ENCODE results near the gene TPRX2.
A peak's percentile ranks its signal among the peaks of the same experiment; 100 is the strongest.
"Not testable (repeated sequence)": the region's sequence is repeated elsewhere in the genome, so short reads cannot be mapped to it uniquely, and the experiment has no call there.

The TPRX2 gene

DNA sequence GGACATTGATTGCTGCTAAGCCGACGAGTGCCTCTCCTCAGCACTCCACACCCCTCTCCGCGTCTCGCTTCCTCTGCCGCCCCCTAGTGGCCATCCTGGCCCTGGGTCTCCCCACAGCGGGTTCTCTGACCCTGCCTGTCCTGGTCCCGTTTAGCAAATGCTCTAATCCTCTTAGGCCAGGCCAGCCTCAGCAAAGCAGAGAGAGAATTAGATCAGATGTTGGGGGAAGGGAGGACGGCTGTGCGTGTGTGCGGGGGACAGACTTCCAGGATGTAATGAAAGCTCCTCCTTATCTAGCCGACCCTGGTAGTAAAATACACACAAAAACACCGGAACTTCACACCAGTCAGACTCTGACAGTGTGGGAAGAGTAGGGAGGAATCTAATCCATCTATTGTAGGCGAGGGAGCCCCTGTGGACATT, 4.5 kb downstream of the TPRX2 start:
- DNase-seq, result peak; percentile 95

DNA sequence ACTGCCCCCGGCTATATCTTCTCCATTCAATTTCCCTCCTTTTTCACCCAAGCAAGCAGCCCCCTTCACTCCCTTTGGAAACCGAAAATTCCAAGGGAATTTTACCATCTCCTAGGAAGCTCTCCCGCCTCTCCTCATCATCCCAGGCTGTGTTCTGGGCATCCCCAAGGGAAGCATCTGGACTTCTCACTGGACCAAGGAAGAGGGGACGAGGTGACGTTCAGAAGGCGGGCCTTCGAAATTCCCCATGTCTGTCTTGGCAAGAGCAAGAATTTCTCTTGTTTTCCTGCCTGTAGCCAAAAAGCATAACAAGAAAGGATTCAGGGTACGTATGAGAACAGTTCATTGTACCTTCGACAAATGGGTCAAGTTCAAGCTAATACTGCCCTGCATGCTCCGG, 6.1 kb downstream of the TPRX2 start:
- no peak for DNase-seq

DNA sequence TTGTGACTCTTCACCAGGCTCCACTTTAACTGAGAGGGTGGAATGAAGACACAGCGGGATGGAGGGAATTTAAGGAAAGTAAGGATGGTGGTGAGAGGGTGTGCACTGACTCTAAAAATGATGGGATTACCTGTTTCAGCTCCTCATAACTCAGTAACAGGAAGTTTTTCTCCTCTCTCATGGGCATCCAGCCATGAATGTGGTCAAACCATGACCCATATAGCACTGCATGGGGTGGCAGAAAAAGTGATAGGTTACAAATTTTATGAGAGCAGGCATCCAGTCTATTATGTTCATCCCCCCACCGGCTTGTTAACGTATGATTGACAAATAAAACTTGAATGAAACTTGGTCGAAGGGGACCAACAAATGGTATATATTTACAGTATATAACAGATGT, 19.9 kb downstream of the TPRX2 start:
- no peak for DNase-seq

DNA sequence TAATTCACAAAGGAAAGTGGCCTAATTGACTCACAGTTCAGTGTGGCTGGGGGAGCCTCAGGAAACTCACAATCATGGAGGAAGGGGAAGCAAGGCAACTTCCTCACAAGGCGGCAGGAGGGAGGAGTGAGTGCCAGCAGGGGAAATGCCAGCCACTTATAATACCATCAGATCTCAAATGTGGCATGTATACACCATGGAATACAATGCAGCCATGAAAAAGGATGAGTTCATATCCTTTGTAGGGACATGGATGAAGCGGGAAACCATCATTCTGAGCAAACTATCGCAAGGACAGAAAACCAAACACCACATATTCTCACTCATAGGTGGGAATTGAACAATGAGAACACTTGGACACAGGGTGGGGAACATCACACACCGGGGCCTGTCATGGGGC, 20.4 kb downstream of the TPRX2 start:
- not testable (repeated sequence) for DNase-seq

DNA sequence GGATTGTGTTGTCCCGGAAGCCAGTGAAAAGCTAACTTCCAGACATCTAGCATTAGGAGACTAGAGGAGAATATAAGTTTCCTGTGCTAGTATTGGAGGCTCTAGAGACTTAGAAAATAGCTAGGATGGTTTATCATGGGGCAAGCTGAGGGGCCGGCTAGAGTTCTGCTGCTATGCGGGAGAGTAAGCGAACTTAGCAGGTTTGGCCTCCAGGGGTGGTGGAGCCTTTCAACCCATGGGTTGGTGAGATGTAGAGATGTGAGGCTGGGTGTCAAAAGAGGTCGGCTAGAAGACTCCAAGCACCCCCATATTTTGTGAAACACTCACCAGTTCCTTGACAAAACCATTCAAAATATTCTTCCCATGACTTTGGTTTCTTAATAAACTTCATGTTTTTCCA, 22.7 kb downstream of the TPRX2 start:
- DNase-seq, result no peak

DNA sequence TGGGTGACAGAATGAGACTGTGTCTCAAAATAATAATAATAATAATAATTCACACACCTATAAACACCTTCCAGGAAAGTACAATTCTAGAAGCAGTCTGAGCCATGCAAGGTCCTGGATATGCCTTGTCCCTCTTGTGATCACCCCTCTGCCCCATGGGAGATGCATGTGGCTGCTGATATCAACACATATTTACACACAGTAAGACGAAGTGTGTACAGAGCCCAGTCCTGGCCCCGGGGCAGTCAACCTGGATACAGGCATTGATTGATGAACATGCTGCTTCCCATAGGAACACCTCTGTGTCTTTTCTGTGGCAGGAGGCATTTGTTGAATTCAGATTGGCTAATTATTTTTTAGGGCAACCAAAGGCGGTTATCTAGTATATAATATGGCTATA, 23.9 kb downstream of the TPRX2 start:
- no peak for DNase-seq

DNA sequence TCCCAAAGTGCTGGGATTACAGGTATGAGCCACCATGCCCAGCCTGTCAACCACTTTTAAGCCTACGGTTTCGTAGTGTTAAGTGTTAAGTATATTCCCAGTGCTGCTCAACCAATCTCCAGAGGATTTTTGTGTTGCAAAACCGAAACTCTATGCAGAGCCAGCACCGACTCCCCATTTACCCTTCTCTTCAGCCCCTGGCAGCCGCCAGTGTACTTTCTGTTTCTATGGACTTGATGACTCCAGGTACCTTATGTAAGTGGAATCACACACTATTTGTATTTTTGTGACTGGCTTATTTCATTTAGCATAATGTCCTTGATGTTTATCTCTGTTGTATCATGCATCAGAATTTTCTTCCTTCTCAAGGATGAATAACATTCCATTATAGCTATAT, 26.0 kb downstream of the TPRX2 start:
- DNase-seq, result no peak

DNA sequence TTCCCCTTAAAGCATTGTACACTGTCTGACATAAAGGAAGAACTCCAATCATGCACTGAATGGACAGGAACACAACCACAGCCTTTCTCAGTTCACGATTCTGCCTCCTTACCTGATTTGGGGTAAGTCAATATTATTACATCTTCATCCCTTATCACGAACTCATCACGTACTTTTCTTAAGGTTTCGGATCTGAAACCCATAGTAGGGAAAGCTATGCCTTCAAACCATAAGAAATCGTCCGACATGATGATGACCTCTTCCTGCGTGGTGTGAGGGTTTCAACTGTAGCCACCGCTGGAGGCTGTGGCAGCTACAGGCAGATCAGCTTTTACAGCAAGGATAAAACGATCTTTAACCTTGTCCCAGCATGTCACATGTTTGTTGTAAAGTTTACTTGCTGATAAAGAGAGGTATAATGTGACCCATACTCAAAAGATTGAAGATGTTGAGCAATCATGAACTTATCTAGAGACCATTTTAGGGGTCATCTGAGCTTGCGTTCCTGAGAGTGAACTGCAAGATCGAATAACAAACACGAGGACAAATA, 27.1 kb downstream of the TPRX2 start, which contains the start of gene SULT2A1:
Gene SULT2A1 (minus strand): TSS at position 306 of the 550 bp plus-strand sequence. CDS start 58 bp downstream, at position 248.
- no peak for DNase-seq

DNA sequence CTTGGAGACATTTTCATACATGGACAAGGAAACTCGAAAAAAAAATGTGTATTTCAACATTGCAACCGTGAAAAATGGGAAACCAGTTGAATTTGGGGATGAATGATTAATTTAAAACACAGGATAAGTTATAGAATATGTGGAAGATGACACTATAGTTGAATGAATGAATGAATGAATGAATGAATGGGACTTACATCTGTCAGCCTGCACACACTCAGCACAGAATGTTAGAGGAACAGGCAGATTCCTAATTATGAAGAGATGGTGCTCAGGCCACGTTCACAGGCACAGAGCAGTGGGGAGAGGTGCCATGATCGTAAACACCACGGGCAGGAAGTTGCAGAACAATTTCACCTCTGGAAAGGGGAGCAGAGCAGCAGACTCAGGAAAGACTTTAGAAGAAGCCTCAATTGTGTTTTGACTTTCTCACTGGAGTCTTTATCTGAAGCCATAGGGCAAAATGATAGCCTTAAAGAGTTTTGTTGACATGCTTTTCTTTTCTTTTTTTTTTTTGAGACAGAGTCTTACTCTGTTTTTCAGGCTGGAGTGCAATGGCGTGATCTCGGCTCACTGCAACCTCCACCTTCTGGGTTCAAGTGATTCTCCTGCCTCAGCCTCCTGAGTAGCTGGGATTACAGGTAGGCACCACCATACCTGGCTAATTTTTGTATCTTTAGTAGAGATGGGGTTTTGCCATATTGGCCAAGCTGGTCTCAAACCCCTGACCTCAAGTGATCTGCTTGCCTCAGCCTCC, 32.0 kb downstream of the TPRX2 start:
- DNase-seq, result no peak

DNA sequence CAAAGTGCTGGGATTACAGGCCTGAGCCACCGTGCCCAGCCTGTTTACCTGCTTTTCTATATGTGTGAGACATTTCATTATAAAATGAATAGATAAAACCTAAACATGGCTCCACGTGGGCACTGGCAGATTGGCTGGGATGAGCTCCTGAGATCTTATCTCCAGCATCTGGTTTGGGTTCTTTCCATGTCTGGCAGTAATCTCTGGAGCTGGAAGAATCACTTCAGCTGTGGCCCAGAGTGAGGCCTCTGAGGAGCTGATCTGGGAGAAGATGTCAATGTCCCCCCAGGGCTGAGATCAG, 32.5 kb downstream of the TPRX2 start:
- DNase-seq, result peak; percentile 92

DNA sequence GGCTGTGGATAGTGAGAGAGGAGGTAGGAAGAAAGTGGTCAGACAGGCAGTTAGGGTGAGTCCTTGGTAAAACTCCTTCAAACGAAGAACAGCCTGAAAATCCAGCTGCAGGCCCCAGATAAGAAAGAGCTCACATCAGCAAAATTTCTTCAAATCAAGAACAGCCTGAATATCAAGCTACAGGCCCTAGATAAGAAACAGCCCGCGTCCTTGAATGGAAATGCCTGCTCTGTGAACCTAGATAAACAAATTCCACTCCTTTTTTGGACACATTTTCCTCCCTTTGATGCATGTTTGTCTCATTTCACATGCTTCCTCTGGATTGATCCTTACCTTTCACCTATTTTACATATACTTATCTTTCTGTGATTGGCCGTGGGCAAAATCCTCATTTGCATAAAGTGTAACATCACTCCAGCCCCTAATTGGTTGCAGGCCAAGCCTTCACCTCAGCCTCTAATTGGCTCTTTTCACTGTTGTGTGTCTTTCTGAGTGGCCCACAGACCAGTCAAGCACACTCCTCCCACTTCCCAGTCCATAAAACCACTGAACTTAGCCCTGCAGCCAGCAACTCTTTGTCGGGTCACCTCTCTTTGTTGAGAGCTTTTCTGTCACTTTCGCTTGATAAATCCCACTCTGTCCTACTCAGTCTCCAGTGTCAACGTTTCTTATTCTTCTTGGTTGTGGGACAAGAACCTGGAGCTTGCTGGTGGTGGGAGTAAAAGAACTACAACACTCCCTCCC, 33.1 kb downstream of the TPRX2 start:
- peak; percentile 91 for DNase-seq

DNA sequence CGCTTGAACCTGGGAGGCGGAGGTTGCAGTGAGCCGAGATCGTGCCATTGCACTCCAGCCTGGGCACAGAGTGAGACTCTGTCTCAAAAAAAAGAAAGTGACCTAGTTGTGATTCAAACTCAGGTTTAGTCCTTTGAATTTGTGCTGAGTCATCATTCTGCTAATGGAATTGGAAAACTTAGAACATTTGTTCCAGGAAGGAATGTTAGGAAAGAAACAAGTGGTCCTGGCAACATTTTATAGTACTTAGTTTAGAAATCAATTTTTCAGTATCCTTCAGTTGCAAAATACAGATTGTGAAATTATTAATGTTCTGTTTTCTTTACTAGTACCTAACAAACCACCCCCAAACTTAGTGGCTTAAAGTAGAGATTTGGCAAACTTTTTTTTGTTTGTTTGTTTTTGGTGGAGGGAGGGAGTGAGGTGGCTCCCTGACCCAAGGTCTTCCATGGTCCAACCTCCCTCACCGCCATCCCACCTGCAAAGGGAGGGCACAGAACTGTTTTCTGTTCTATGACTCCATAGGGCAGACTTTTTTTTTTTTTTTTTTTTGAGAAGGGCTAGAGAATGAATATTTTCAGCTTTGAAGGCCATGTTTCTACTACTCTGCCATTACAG, 36.2 kb downstream of the TPRX2 start:
- DNase-seq, result no peak

DNA sequence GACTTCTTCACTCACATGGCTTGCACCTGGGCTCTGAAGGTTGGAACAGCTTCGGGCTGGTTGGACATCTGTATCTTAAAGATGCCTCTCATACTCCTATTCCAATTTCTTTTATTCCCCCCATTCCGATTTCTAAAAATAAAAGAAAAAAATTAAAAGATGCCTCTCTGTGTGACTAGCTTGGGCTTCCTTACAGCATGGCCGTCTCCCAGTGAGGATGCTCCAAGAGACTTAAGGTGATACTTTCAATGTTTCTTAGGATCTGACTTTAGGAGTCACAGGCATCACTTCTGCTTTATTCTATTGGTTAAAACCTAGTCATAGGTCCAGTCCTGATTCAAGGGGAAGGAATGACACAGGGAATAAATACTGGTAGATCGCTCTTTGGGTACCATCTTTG, 37.0 kb downstream of the TPRX2 start:
- no peak for DNase-seq

DNA sequence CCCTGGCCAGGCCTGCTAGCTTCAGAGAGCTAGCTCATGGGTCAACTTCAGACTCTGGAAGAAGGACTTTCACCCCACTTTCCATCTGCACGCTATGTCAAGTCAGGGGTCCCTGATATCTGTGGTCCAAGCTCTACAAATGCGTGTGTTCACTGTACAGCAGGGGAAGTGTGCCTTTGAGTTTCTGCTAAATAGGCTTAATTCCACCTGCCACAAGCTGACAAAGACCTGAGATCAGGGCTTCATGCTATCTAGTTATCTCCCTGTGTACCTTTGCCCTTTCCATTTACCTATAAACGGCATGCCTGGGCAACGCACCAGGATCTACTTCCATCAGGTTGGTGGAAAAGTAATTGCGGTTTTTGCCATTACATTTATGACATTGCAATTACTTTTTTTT, 37.7 kb downstream of the TPRX2 start:
- DNase-seq, result no peak

DNA sequence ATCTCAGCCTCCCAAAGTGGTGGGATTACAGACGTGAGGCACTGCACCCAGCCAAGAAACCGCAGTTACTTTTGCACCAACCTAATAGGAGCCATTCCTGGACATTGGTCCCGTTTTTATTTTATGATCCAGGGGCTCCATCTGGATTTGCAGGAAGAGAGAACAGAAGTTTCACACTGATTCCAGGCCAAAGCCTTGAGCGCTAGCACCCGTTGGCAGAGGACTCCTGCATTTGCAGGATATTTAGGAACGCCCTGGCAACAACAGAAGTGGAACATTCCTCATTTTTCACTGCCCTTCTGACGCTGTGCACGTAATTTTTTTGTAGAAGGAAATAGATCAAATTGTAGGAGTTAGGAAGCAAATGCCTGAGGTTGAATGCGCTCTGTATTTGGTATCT, 38.8 kb downstream of the TPRX2 start:
- DNase-seq, result no peak

DNA sequence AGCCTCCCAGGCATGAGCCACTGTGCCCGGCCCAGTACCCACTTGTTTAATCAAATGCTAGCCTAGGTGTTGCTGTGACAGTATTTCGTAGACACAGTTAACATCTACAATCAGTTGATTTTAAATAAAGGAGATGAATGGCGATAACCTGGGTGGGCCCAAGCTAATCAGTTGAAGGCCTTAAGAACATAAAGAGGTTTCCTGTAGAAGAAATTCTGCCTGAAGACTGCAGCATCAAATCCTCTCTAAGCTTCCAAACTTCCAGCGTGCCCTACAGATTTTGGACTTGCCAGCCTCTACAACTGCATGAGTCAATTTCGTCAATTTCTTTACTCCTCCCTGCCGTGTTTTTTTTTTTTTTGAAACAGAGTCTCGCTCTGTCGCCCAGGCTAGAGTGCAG, 40.3 kb downstream of the TPRX2 start:
- no peak for DNase-seq

DNA sequence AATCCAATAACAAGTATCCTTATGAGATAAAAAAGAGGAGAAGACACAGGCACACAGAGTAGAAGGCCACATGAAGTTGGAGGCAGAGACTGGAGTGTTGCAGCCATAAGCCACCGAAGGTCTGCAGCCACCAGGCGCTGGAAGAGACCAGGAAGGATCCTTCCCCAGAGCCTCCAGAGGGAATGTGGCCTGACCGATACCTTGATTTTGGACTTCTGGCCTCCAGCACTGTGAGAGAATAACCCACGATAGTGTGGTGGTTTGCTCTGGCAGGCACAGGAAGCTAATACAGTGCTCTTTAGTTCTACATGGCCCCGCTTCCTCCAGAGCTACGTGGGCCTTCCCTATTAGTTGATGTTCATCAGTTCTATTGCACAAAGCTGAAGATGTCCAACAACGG, 42.3 kb downstream of the TPRX2 start:
- DNase-seq, result no peak

DNA sequence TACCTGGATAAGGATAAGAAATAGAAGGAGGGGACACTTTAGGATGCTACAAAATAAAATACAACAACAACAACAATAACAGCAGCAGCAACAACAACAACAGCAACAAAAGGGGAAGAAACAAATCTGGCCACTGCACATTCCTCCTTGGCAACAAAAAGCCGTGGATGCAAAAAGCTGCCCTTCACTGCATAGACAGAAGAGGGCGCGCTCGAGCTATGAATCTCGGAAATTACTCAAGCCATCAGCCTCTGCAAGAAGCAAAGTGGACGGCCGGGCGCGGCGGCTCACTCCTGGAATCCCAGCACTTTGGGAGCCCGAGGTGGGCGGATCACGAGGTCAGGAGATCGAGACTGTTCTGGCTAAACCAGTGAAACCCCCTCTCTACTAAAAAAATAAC, 50.3 kb downstream of the TPRX2 start:
- not testable (repeated sequence) for DNase-seq

DNA sequence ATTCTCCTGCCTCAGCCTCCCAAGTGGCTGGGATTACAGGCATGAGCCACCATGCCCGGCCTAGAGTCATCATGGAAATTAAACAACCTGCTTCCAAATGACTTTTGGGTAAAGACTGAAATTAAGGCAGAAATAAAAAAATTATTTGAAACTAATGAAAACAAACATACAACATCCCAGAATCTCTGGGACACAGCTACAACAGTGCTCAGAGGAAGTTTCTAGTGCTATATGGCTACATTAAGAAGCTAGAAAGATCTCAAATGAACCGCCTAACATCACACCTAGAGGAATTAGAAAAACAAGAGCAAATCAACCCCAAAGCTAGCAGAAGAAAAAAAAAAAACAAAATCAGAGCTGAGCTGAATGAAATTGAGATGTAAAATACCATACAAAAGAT, 51.2 kb downstream of the TPRX2 start:
- not testable (repeated sequence) for DNase-seq
